ENCODE data around the gene PTPRN2.

GRCh38 chr7:157684157-157684908 is 903.3 kb downstream of the PTPRN2 start:
- TF ChIP-seq, protein P1, sequence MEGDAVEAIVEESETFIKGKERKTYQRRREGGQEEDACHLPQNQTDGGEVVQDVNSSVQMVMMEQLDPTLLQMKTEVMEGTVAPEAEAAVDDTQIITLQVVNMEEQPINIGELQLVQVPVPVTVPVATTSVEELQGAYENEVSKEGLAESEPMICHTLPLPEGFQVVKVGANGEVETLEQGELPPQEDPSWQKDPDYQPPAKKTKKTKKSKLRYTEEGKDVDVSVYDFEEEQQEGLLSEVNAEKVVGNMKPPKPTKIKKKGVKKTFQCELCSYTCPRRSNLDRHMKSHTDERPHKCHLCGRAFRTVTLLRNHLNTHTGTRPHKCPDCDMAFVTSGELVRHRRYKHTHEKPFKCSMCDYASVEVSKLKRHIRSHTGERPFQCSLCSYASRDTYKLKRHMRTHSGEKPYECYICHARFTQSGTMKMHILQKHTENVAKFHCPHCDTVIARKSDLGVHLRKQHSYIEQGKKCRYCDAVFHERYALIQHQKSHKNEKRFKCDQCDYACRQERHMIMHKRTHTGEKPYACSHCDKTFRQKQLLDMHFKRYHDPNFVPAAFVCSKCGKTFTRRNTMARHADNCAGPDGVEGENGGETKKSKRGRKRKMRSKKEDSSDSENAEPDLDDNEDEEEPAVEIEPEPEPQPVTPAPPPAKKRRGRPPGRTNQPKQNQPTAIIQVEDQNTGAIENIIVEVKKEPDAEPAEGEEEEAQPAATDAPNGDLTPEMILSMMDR (IDR thresholded peaks at IDR 0.05), result no peak
- no peak for TF ChIP-seq SIN3A (IDR thresholded peaks at IDR 0.05; ENCODE audit: borderline replicate concordance, insufficient read depth, low read depth, low read length)
- TF ChIP-seq, protein P2, sequence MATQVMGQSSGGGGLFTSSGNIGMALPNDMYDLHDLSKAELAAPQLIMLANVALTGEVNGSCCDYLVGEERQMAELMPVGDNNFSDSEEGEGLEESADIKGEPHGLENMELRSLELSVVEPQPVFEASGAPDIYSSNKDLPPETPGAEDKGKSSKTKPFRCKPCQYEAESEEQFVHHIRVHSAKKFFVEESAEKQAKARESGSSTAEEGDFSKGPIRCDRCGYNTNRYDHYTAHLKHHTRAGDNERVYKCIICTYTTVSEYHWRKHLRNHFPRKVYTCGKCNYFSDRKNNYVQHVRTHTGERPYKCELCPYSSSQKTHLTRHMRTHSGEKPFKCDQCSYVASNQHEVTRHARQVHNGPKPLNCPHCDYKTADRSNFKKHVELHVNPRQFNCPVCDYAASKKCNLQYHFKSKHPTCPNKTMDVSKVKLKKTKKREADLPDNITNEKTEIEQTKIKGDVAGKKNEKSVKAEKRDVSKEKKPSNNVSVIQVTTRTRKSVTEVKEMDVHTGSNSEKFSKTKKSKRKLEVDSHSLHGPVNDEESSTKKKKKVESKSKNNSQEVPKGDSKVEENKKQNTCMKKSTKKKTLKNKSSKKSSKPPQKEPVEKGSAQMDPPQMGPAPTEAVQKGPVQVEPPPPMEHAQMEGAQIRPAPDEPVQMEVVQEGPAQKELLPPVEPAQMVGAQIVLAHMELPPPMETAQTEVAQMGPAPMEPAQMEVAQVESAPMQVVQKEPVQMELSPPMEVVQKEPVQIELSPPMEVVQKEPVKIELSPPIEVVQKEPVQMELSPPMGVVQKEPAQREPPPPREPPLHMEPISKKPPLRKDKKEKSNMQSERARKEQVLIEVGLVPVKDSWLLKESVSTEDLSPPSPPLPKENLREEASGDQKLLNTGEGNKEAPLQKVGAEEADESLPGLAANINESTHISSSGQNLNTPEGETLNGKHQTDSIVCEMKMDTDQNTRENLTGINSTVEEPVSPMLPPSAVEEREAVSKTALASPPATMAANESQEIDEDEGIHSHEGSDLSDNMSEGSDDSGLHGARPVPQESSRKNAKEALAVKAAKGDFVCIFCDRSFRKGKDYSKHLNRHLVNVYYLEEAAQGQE (IDR thresholded peaks at IDR 0.05; ENCODE audit: insufficient read depth in 1 of 2, low read depth in 2 of 2, low read length in 1 of 2), result no peak
- no peak for TF ChIP-seq TCF7L2 (IDR thresholded peaks at IDR 0.05; ENCODE audit: low read depth, low read length)
